WTC11 (cell line): ENCODE results near the gene OR13C2.

Source experiments
- CREM ChIP-seq: sonication (generic); formaldehyde crosslinking; IDR thresholded peaks from 2 replicates; pipeline ENCODE4 v1.8.1; 2022; ENCODE audit warnings: mild to moderate bottlenecking, missing genetic modification reagents, moderate library complexity
- GABPB1 ChIP-seq: sonication (generic); formaldehyde crosslinking; IDR thresholded peaks from 2 replicates; pipeline ENCODE4 v1.8.1; 2023; ENCODE audit warnings: mild to moderate bottlenecking, missing genetic modification reagents
- JUN ChIP-seq: sonication (generic); formaldehyde crosslinking; IDR thresholded peaks from 2 replicates; pipeline ENCODE4 v1.8.0; 2023; ENCODE audit warnings: mild to moderate bottlenecking, missing genetic modification reagents
- NR2C2 ChIP-seq: sonication (generic); formaldehyde crosslinking; IDR thresholded peaks from 2 replicates; pipeline ENCODE4 v1.8.0; 2022; ENCODE audit warnings: mild to moderate bottlenecking, missing genetic modification reagents
- TEAD4 ChIP-seq: sonication (generic); formaldehyde crosslinking; IDR thresholded peaks from 2 replicates; pipeline ENCODE4 v1.8.0; 2022; ENCODE audit warnings: mild to moderate bottlenecking, missing genetic modification reagents
- TF ChIP-seq, protein P1 (sequence below): fragments of 200-600 bp; IDR thresholded peaks from 2 replicates; pipeline ENCODE4 v1.8.0; 2022; ENCODE audit warnings: antibody characterized with exemption
- TF ChIP-seq, protein P2 (sequence below): sonication (generic); formaldehyde crosslinking; conservative IDR thresholded peaks from 2 replicates; pipeline ENCODE4 v1.8.1; 2022; ENCODE audit warnings: mild to moderate bottlenecking, missing genetic modification reagents
- TF ChIP-seq, protein P3 (sequence below): sonication (generic); formaldehyde crosslinking; IDR thresholded peaks from 2 replicates; pipeline ENCODE4 v1.8.1; 2023; ENCODE audit warnings: mild to moderate bottlenecking, missing genetic modification reagents
- TF ChIP-seq, protein P4 (sequence below): sonication (generic); formaldehyde crosslinking; IDR thresholded peaks from 2 replicates; pipeline ENCODE4 v1.8.0; 2022; ENCODE audit warnings: mild to moderate bottlenecking, missing genetic modification reagents

DNA sequence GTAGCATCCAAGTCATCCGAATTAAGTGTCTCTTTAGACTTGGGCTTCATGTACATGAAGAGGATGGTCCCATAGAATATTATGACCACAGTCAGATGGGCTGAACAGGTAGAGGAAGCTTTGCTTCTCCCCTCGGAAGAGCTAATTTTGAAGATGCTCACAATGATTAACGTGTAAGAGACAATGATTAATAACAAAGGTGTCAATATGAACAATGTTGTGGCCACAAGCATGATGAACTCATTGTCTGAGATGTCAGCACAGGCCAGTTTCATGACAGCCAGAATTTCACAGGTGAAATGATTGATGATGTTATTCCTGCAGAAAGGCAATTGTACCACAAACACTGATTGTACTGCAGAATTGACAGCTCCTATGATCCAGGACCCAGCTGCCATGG lies 626 bp downstream of the OR13C2 start:
- TF ChIP-seq, protein P1, sequence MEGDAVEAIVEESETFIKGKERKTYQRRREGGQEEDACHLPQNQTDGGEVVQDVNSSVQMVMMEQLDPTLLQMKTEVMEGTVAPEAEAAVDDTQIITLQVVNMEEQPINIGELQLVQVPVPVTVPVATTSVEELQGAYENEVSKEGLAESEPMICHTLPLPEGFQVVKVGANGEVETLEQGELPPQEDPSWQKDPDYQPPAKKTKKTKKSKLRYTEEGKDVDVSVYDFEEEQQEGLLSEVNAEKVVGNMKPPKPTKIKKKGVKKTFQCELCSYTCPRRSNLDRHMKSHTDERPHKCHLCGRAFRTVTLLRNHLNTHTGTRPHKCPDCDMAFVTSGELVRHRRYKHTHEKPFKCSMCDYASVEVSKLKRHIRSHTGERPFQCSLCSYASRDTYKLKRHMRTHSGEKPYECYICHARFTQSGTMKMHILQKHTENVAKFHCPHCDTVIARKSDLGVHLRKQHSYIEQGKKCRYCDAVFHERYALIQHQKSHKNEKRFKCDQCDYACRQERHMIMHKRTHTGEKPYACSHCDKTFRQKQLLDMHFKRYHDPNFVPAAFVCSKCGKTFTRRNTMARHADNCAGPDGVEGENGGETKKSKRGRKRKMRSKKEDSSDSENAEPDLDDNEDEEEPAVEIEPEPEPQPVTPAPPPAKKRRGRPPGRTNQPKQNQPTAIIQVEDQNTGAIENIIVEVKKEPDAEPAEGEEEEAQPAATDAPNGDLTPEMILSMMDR: no peak
- TF ChIP-seq GABPB1 (CRISPR knock-in tag) (no peak), CREM (CRISPR knock-in tag) (no peak), JUN (no peak), TEAD4 (no peak), NR2C2 (no peak)
- TF ChIP-seq, protein P2, sequence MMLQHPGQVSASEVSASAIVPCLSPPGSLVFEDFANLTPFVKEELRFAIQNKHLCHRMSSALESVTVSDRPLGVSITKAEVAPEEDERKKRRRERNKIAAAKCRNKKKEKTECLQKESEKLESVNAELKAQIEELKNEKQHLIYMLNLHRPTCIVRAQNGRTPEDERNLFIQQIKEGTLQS (CRISPR knock-in tag): no peak
- TF ChIP-seq, protein P3, sequence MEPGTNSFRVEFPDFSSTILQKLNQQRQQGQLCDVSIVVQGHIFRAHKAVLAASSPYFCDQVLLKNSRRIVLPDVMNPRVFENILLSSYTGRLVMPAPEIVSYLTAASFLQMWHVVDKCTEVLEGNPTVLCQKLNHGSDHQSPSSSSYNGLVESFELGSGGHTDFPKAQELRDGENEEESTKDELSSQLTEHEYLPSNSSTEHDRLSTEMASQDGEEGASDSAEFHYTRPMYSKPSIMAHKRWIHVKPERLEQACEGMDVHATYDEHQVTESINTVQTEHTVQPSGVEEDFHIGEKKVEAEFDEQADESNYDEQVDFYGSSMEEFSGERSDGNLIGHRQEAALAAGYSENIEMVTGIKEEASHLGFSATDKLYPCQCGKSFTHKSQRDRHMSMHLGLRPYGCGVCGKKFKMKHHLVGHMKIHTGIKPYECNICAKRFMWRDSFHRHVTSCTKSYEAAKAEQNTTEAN (CRISPR knock-in tag): no peak
- TF ChIP-seq, protein P4, sequence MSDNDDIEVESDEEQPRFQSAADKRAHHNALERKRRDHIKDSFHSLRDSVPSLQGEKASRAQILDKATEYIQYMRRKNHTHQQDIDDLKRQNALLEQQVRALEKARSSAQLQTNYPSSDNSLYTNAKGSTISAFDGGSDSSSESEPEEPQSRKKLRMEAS: no peak
